ENCODE data around the gene COL18A1. TPM values are rescaled to one million over a fixed set of nuclear protein-coding genes. Genes with fewer than 3 reads are reported as not detected.

Gene COL18A1
- total and polyA plus RNA-seq, 2 experiments from 2014 or later, result 97.1 to 140 TPM

- DNase-seq (ENCODE audit: low spot score), result no peak
- Histone ChIP-seq H3K4me1 (ENCODE audit: insufficient read depth) (no peaks in the 10 kb centered on the region), H4K20me1 (ENCODE audit: insufficient read depth, poor library complexity, severe bottlenecking) (no peaks in the 10 kb centered on the region), H3K9me3 (ENCODE audit: low read depth) (no peaks in the 10 kb centered on the region), H3K9me2 (replicated peaks; ENCODE audit: insufficient read depth) (no peaks in the 10 kb centered on the region), H3K79me2 (no peaks in the 10 kb centered on the region), H3K4me3 (no peak overlapping the region), H2AFZ (no peak overlapping the region), H3K27ac (no peak overlapping the region), H3K36me3 (replicated peaks; ENCODE audit: insufficient read depth, low read depth) (no peaks in the 10 kb centered on the region), H3K4me2 (no peak overlapping the region), H3K27me3 (no peaks in the 10 kb centered on the region)
- TF ChIP-seq CTCF (IDR thresholded peaks at IDR 0.05; ENCODE audit: poor library complexity), result no peak
- no peak for TF ChIP-seq EZH2 (IDR thresholded peaks at IDR 0.05; ENCODE audit: borderline replicate concordance)
- TF ChIP-seq EZH2phosphoT487 (IDR thresholded peaks at IDR 0.05; ENCODE audit: low read depth, severe bottlenecking, unreplicated experiment), result no peak
- 92% methylated on average over 28 of the region's 30 CpGs for WGBS (ENCODE audit: low lambda C conversion rate, missing lambda C conversion rate)
Measured at GRCh38 chr21:45494851-45495680, 90.1 kb downstream of the COL18A1 start.

- Histone ChIP-seq H2AFZ (no peak overlapping the region), H3K4me2 (no peak overlapping the region), H3K36me3 (replicated peaks; ENCODE audit: insufficient read depth, low read depth) (no peaks in the 10 kb centered on the region), H3K9me2 (replicated peaks; ENCODE audit: insufficient read depth) (no peaks in the 10 kb centered on the region), H3K27ac (no peak overlapping the region), H3K79me2 (no peaks in the 10 kb centered on the region), H3K4me3 (no peak overlapping the region), H4K20me1 (ENCODE audit: insufficient read depth, poor library complexity, severe bottlenecking) (no peaks in the 10 kb centered on the region), H3K9me3 (ENCODE audit: low read depth) (no peaks in the 10 kb centered on the region), H3K4me1 (ENCODE audit: insufficient read depth) (no peaks in the 10 kb centered on the region), H3K27me3 (no peaks in the 10 kb centered on the region)
- TF ChIP-seq CTCF (IDR thresholded peaks at IDR 0.05; ENCODE audit: poor library complexity), result no peak
- no peak for TF ChIP-seq EZH2phosphoT487 (IDR thresholded peaks at IDR 0.05; ENCODE audit: low read depth, severe bottlenecking, unreplicated experiment)
- no peak for TF ChIP-seq EZH2 (IDR thresholded peaks at IDR 0.05; ENCODE audit: borderline replicate concordance)
- no peak for DNase-seq (ENCODE audit: low spot score)
- 92% methylated on average over 18 of the region's 18 CpGs for whole genome bisulfite sequencing (ENCODE audit: low lambda C conversion rate, missing lambda C conversion rate)
Measured at GRCh38 chr21:45496151-45496967, 91.4 kb downstream of the COL18A1 start.

- H3K27ac ChIP-seq, result no peak overlapping the region
- no peaks in the 10 kb centered on the region for H3K27me3 ChIP-seq
- no peaks in the 10 kb centered on the region for H3K4me1 ChIP-seq (ENCODE audit: insufficient read depth)
- TF ChIP-seq EZH2 (IDR thresholded peaks at IDR 0.05; ENCODE audit: borderline replicate concordance), result no peak
- no peak for TF ChIP-seq CTCF (IDR thresholded peaks at IDR 0.05; ENCODE audit: poor library complexity)
- no peak for TF ChIP-seq EZH2phosphoT487 (IDR thresholded peaks at IDR 0.05; ENCODE audit: low read depth, severe bottlenecking, unreplicated experiment)
- H3K9me2 ChIP-seq (replicated peaks; ENCODE audit: insufficient read depth), result no peaks in the 10 kb centered on the region
- DNase-seq (ENCODE audit: low spot score), result no peak
- H3K79me2 ChIP-seq, result no peaks in the 10 kb centered on the region
- H3K36me3 ChIP-seq (replicated peaks; ENCODE audit: insufficient read depth, low read depth), result no peaks in the 10 kb centered on the region
- no peak overlapping the region for H3K4me2 ChIP-seq
- WGBS (ENCODE audit: low lambda C conversion rate, missing lambda C conversion rate), result 94% methylated on average over 22 of the region's 22 CpGs
- H3K4me3 ChIP-seq, result no peak overlapping the region
- H4K20me1 ChIP-seq (ENCODE audit: insufficient read depth, poor library complexity, severe bottlenecking), result no peaks in the 10 kb centered on the region
- no peaks in the 10 kb centered on the region for H3K9me3 ChIP-seq (ENCODE audit: low read depth)
- H2AFZ ChIP-seq, result no peak overlapping the region
Measured at GRCh38 chr21:45496968-45497845, 92.2 kb downstream of the COL18A1 start.

All from hepatocyte (in vitro differentiated cells).